Measurements from ENCODE around the gene EHBP1L1.

EHBP1L1 gene

GRCh38 chr11:65535102-65535501 is 40.8 kb upstream of the EHBP1L1 start:
- Histone ChIP-seq H3K4me3 (no peak overlapping the region), H3K27ac (no peak overlapping the region)
- DNase-seq (ENCODE audit: low spot score): no peak
- no peak for TF ChIP-seq CTCF (IDR thresholded peaks at IDR 0.05)

GRCh38 chr11:65536412-65537295 is 39.2 kb upstream of the EHBP1L1 start:
- no peak for TF ChIP-seq CTCF (IDR thresholded peaks at IDR 0.05)
- no peak overlapping the region for H3K4me3 ChIP-seq
- DNase-seq (ENCODE audit: low spot score): no peak
- peak overlapping the region in 1 of 2 donors; percentile 29 for H3K27ac ChIP-seq

GRCh38 chr11:65537296-65537597 is 38.6 kb upstream of the EHBP1L1 start:
- peak overlapping the region in 1 of 2 donors; percentile 29 for H3K27ac ChIP-seq
- TF ChIP-seq CTCF (IDR thresholded peaks at IDR 0.05): no peak
- H3K4me3 ChIP-seq: no peak overlapping the region
- no peak for DNase-seq (ENCODE audit: low spot score)

GRCh38 chr11:65537620-65538231 is 38.1 kb upstream of the EHBP1L1 start:
- Histone ChIP-seq H3K27ac (peak overlapping the region in 1 of 2 donors; percentile 3), H3K4me3 (no peak overlapping the region)
- DNase-seq (ENCODE audit: low spot score): no peak
- TF ChIP-seq CTCF (IDR thresholded peaks at IDR 0.05): no peak

GRCh38 chr11:65538232-65538914 is 37.5 kb upstream of the EHBP1L1 start:
- H3K4me3 ChIP-seq: no peak overlapping the region
- DNase-seq (ENCODE audit: low spot score): peak; percentile 70

More at GRCh38 chr11:65538232-65538914, 37.5 kb upstream of the EHBP1L1 start:
- H3K27ac ChIP-seq: peak overlapping the region in 1 of 2 donors; percentile 3
- TF ChIP-seq CTCF (IDR thresholded peaks at IDR 0.05): no peak
